CD14-positive monocyte (primary cell): ENCODE measurements around the gene MMP2. TPM values are rescaled to one million over a fixed set of nuclear protein-coding genes. Genes with fewer than 3 reads are reported as not detected.
A peak's percentile ranks its signal among the peaks of the same experiment; 100 is the strongest.

Experiments
- DNase-seq, 3 donors: peaks; one replicate each; pipeline ENCODE4 v3.0.0-alpha.2; 2011 to 2022
- H2AFZ ChIP-seq: 2 replicates; pipeline ENCODE4 v1.6.0; 2012; ENCODE audit warnings: mild to moderate bottlenecking, low read depth, low read length, inconsistent platforms; ENCODE audit not compliant: insufficient read depth, poor library complexity, severe bottlenecking
- H3K27ac ChIP-seq, 2 donors: 1 replicate in 1 of 2; 2 replicates in 1 of 2; pipeline ENCODE4 v1.5.1; 2012 to 2013; ENCODE audit warnings: low read length in 2 of 2, control low read depth in 1 of 2, inconsistent platforms in 1 of 2, low read depth in 1 of 2, mild to moderate bottlenecking in 1 of 2
- H3K27me3 ChIP-seq, 2 donors: one replicate each; pipeline versions ENCODE4 v1.6.0 to v1.6.1; 2011 to 2013; ENCODE audit warnings: low read length in 2 of 2; ENCODE audit not compliant: control insufficient read depth in 2 of 2, insufficient read depth in 2 of 2
- H3K36me3 ChIP-seq, 2 donors: replicated peaks in 1 of 2; 1 replicate in 1 of 2; 2 replicates in 1 of 2; pipeline versions ENCODE4 v1.5.1 to v1.6.1; 2012 to 2013; ENCODE audit warnings: low read length in 2 of 2, control low read depth in 1 of 2, inconsistent platforms in 1 of 2, mild to moderate bottlenecking in 1 of 2; ENCODE audit not compliant: insufficient read depth in 2 of 2, control insufficient read depth in 1 of 2
- H3K4me1 ChIP-seq, 2 donors: 1 replicate in 1 of 2; 2 replicates in 1 of 2; pipeline versions ENCODE4 v1.5.1 to v1.6.1; 2012 to 2013; ENCODE audit warnings: low read length in 2 of 2, control low read depth in 1 of 2, inconsistent platforms in 1 of 2, mild to moderate bottlenecking in 1 of 2, moderate library complexity in 1 of 2; ENCODE audit not compliant: insufficient read depth in 2 of 2, control insufficient read depth in 1 of 2
- H3K4me2 ChIP-seq: replicated peaks from 2 replicates; pipeline ENCODE3; 2012; ENCODE audit warnings: low read length, moderate library complexity, mild to moderate bottlenecking; ENCODE audit not compliant: poor library complexity, severe bottlenecking; ENCODE audit errors: extremely low read depth
- H3K4me3 ChIP-seq, 3 experiments: fragments of 200-600 bp in 1 of 3; sonication (generic) in 1 of 3; replicated peaks in 1 of 3; 1 replicate in 2 of 3; 2 replicates in 1 of 3; pipeline ENCODE4 v1.5.1; 2011 to 2013; ENCODE audit warnings: low read length in 3 of 3, mild to moderate bottlenecking in 3 of 3, control low read depth in 2 of 3, low read depth in 2 of 3, inconsistent platforms in 1 of 3, moderate library complexity in 1 of 3
- H3K79me2 ChIP-seq: 2 replicates; pipeline ENCODE4 v1.6.0; 2012; ENCODE audit warnings: mild to moderate bottlenecking, control low read depth, inconsistent platforms, low read length, moderate library complexity; ENCODE audit not compliant: insufficient read depth
- H3K9ac ChIP-seq: 2 replicates; pipeline ENCODE4 v1.6.0; 2017; ENCODE audit warnings: low read length, mild to moderate bottlenecking; ENCODE audit not compliant: insufficient read depth, poor library complexity, severe bottlenecking
- H3K9me3 ChIP-seq, 2 donors: replicated peaks in 1 of 2; 1 replicate in 1 of 2; 2 replicates in 1 of 2; pipeline versions ENCODE4 v1.5.1 to v1.6.1; 2012 to 2013; ENCODE audit warnings: low read length in 2 of 2, control low read depth in 1 of 2; ENCODE audit not compliant: control insufficient read depth in 1 of 2, insufficient read depth in 1 of 2
- H4K20me1 ChIP-seq: 2 replicates; pipeline ENCODE4 v1.6.0; 2012; ENCODE audit warnings: mild to moderate bottlenecking, low read length, control low read depth, moderate library complexity; ENCODE audit not compliant: insufficient read depth
- H3K27ac Mint-ChIP-seq, 7 donors: one replicate each; pipeline ENCODE4 v1.8.0; 2020; ENCODE audit warnings: mild to moderate bottlenecking in 7 of 7, mixed read lengths in 7 of 7, moderate library complexity in 6 of 7, inconsistent platforms in 2 of 7
- H3K27me3 Mint-ChIP-seq, 3 donors: one replicate each; pipeline ENCODE4 v1.8.0; 2021 to 2022; ENCODE audit warnings: low read depth in 3 of 3, mild to moderate bottlenecking in 3 of 3, mixed read lengths in 3 of 3, moderate library complexity in 3 of 3, inconsistent platforms in 1 of 3
- H3K36me3 Mint-ChIP-seq, 2 donors: one replicate each; pipeline ENCODE4 v1.8.0; 2020; ENCODE audit warnings: mixed read lengths in 2 of 2, inconsistent platforms in 1 of 2, mild to moderate bottlenecking in 1 of 2
- H3K4me1 Mint-ChIP-seq: one replicate; pipeline ENCODE4 v1.8.0; 2020; ENCODE audit warnings: mild to moderate bottlenecking, mixed read lengths
- H3K4me3 Mint-ChIP-seq, 2 donors: one replicate each; pipeline ENCODE4 v1.8.0; 2020; ENCODE audit warnings: mild to moderate bottlenecking in 2 of 2, mixed read lengths in 2 of 2, moderate library complexity in 1 of 2
- H3K9me3 Mint-ChIP-seq, 7 donors: one replicate each; pipeline ENCODE4 v1.8.0; 2020 to 2022; ENCODE audit warnings: mixed read lengths in 7 of 7, mild to moderate bottlenecking in 6 of 7, moderate library complexity in 6 of 7, inconsistent platforms in 2 of 7
- CTCF ChIP-seq: fragments of 200-600 bp; IDR thresholded peaks from one replicate; pipeline ENCODE4 v1.8.0; 2022; ENCODE audit warnings: antibody characterized with exemption, mild to moderate bottlenecking
- WGBS: methylation state at CpG from one replicate; pipeline ENCODE4 v1.1.5; 2013; ENCODE audit warnings: missing lambda C conversion rate; ENCODE audit not compliant: insufficient coverage; 5-methylcytosine and 5-hydroxymethylcytosine counted together
- intact Hi-C, 2 donors: fragments of 100-400 bp; cut with micrococcal nuclease; formaldehyde crosslinking; loops; one replicate each; pipeline versions ENCODE4 v1.15.0 to v1.15.1; 2023
- polyA plus RNA-seq, 3 donors: library from polyadenylated mRNA; depleted of rRNA in 1 of 3; unstranded in 2 of 3; stranded (reverse) in 1 of 3; fragments of 300-500 nt in 2 of 3; fragments of >200 nt in 1 of 3; fragmentation: Illumina TruSeq in 2 of 3; gene quantifications; 1 replicate in 2 of 3; 2 replicates in 1 of 3; pipeline ENCODE4 v1.2.3, GENCODE V29; 2012 to 2021

MMP2 gene
- polyA plus RNA-seq, 3 donors, result not detected

- H3K27ac ChIP-seq, result no peak overlapping the region
- 89% methylated on average over 5 of the region's 6 CpGs for WGBS
- H3K36me3 ChIP-seq, result no peaks in the 10 kb centered on the region
- H4K20me1 ChIP-seq, result no peaks in the 10 kb centered on the region
- DNase-seq, result no peak
- Mint-ChIP-seq H3K4me3 (no peak overlapping the region), H3K9me3 (peaks cover 0 to 3% (median 1%) of the 10 kb centered on the region in 7 donors), H3K36me3 (no peaks in the 10 kb centered on the region), H3K27ac (no peak overlapping the region), H3K4me1 (peaks cover 3% of the 10 kb centered on the region), H3K27me3 (peaks cover 0 to 1% (median 0%) of the 10 kb centered on the region in 3 donors)
- no peaks in the 10 kb centered on the region for H3K9me3 ChIP-seq
- no peaks in the 10 kb centered on the region for H3K4me1 ChIP-seq
- H3K4me2 ChIP-seq, result no peak overlapping the region
- H3K9ac ChIP-seq, result no peak overlapping the region
- no peaks in the 10 kb centered on the region for H3K79me2 ChIP-seq
- H3K27me3 ChIP-seq, result no peaks in the 10 kb centered on the region
- no peak for TF ChIP-seq CTCF
- H3K4me3 ChIP-seq, result no peak overlapping the region
- intact Hi-C loops, result no loop called here
- no peak overlapping the region for H2AFZ ChIP-seq
Observed at GRCh38 chr16:55454861-55455260, 24.1 kb upstream of the MMP2 start.

GRCh38 chr16:55462241-55462640 is 16.8 kb upstream of the MMP2 start:
- intact Hi-C loops, result loop anchor here in 1 of 2 donors (10.0 kb wide), 1 partner anchor 83 kb away; no protein-coding TSS in a partner anchor
- H3K27ac ChIP-seq, result no peak overlapping the region
- no peaks in the 10 kb centered on the region for H3K79me2 ChIP-seq

More at GRCh38 chr16:55462241-55462640, 16.8 kb upstream of the MMP2 start:
- Histone ChIP-seq H3K4me3 (no peak overlapping the region), H4K20me1 (no peaks in the 10 kb centered on the region), H3K4me1 (peaks cover 0 to 3% of the 10 kb centered on the region in 2 donors), H3K36me3 (no peaks in the 10 kb centered on the region), H3K4me2 (no peak overlapping the region), H3K9ac (no peak overlapping the region), H3K27me3 (no peaks in the 10 kb centered on the region), H2AFZ (peak overlapping the region; percentile 16), H3K9me3 (no peaks in the 10 kb centered on the region)
- 100% methylated on average over 4 of the region's 6 CpGs for WGBS
- no peak for DNase-seq
- Mint-ChIP-seq H3K4me3 (no peak overlapping the region), H3K27ac (no peak overlapping the region), H3K36me3 (no peaks in the 10 kb centered on the region), H3K27me3 (peaks cover 0 to 3% (median 0%) of the 10 kb centered on the region in 3 donors), H3K4me1 (peaks cover 7% of the 10 kb centered on the region), H3K9me3 (no peaks in the 10 kb centered on the region)
- no peak for TF ChIP-seq CTCF
